Hepatocyte (in vitro differentiated cells): Measurements from ENCODE around the gene RIMBP3C. TPM values are rescaled to one million over a fixed set of nuclear protein-coding genes. Genes with fewer than 3 reads are reported as not detected.

Experiments
- DNase-seq: peaks from one replicate; pipeline ENCODE4 v3.0.0-alpha.2; 2016; ENCODE audit warnings: low spot score
- H2AFZ ChIP-seq: fragments of 200-600 bp; sonication (generic); 2 replicates; pipeline ENCODE4 v1.6.0; 2016; ENCODE audit warnings: antibody characterized with exemption, mild to moderate bottlenecking
- H3K27ac ChIP-seq: fragments of 200-600 bp; sonication (generic); 2 replicates; pipeline ENCODE4 v1.5.1; 2016; ENCODE audit warnings: mild to moderate bottlenecking
- H3K27me3 ChIP-seq: fragments of 200-600 bp; sonication (generic); 2 replicates; pipeline ENCODE4 v1.6.1; 2016
- H3K36me3 ChIP-seq: fragments of 200-600 bp; sonication (generic); replicated peaks from 2 replicates; pipeline ENCODE4 v1.5.1; 2016; ENCODE audit warnings: low read depth; ENCODE audit not compliant: insufficient read depth
- H3K4me1 ChIP-seq: fragments of 200-600 bp; sonication (generic); 2 replicates; pipeline ENCODE4 v1.5.1; 2016; ENCODE audit warnings: mild to moderate bottlenecking, moderate library complexity; ENCODE audit not compliant: insufficient read depth
- H3K4me2 ChIP-seq: fragments of 200-600 bp; sonication (generic); 2 replicates; pipeline ENCODE4 v1.6.0; 2016
- H3K4me3 ChIP-seq: fragments of 200-600 bp; sonication (generic); 2 replicates; pipeline ENCODE4 v1.5.1; 2016; ENCODE audit warnings: mild to moderate bottlenecking
- H3K79me2 ChIP-seq: fragments of 200-600 bp; sonication (generic); 2 replicates; pipeline ENCODE4 v1.6.0; 2017; ENCODE audit warnings: mild to moderate bottlenecking
- H3K9me2 ChIP-seq: fragments of 200-600 bp; sonication (generic); replicated peaks from 2 replicates; pipeline ENCODE4 v1.6.0; 2017; ENCODE audit warnings: mild to moderate bottlenecking; ENCODE audit not compliant: insufficient read depth
- H3K9me3 ChIP-seq: fragments of 200-600 bp; sonication (generic); 2 replicates; pipeline ENCODE4 v1.5.1; 2016; ENCODE audit warnings: low read depth, mild to moderate bottlenecking
- H4K20me1 ChIP-seq: fragments of 200-600 bp; sonication (generic); 2 replicates; pipeline ENCODE4 v1.6.0; 2016; ENCODE audit warnings: mild to moderate bottlenecking; ENCODE audit not compliant: insufficient read depth, poor library complexity, severe bottlenecking
- EZH2 ChIP-seq: fragments of 200-600 bp; sonication (generic); IDR thresholded peaks from 2 replicates; pipeline ENCODE4 v1.6.1; 2016; ENCODE audit warnings: antibody characterized with exemption, mild to moderate bottlenecking, borderline replicate concordance
- EZH2phosphoT487 ChIP-seq: fragments of 200-600 bp; sonication (generic); IDR thresholded peaks from one replicate; pipeline ENCODE4 v1.6.1; 2018; ENCODE audit warnings: antibody characterized with exemption, mild to moderate bottlenecking, low read depth, moderate library complexity; ENCODE audit not compliant: unreplicated experiment, severe bottlenecking
- WGBS: methylation state at CpG from one replicate; pipeline ENCODE4 v1.1.6; 2016; ENCODE audit warnings: low lambda C conversion rate; ENCODE audit errors: missing lambda C conversion rate; 5-methylcytosine and 5-hydroxymethylcytosine counted together
- polyA plus RNA-seq: library from polyadenylated mRNA; unstranded; fragments of >200 nt; fragmentation: Nextera tagmentation; extraction: Ambion mirVana; gene quantifications from 2 replicates; pipeline ENCODE4 v1.2.1, GENCODE V29; 2016
- total RNA-seq: library from RNA; depleted of rRNA; stranded (reverse); fragments of >200 nt; gene quantifications from 2 replicates; pipeline ENCODE4 v1.2.3, GENCODE V29; 2014
- TF ChIP-seq, protein P1 (sequence below): fragments of 200-600 bp; sonication (generic); IDR thresholded peaks from 2 replicates; pipeline ENCODE4 v1.5.1; 2016; ENCODE audit warnings: antibody characterized with exemption, mild to moderate bottlenecking; ENCODE audit not compliant: poor library complexity

RIMBP3C gene
- total and polyA plus RNA-seq, 2 experiments from 2014 or later, result 0.30 TPM; not detected in 1

DNA sequence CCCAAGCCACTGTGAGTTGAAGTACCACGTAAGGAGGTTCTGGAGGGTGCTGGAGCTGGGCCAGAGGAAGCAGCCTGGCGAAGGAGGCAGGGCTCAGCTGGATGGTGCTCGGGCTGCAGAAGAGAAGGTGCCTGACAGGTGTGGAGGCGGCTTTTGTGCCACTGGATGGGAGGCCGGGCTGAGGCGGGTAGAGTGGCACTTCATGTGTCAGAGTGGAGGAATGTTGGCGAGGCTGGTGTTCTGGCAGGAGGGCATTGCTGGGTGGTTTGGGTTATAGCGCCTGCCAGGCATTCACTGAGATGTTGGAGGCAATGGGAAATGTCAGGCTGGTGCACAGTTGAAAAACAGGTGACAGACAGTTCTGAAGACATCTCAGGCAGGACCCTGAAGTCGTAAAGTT lies 40.4 kb upstream of the RIMBP3C start:
- no peaks in the 10 kb centered on the region for H3K36me3 ChIP-seq
- no peak overlapping the region for H3K4me2 ChIP-seq
- 90% methylated on average over 9 of the region's 9 CpGs for WGBS
- no peak for DNase-seq
- no peak overlapping the region for H3K27ac ChIP-seq
- no peak overlapping the region for H2AFZ ChIP-seq
- no peak overlapping the region for H3K4me3 ChIP-seq
- H3K79me2 ChIP-seq, result peaks cover 100% of the 10 kb centered on the region
- no peaks in the 10 kb centered on the region for H3K9me2 ChIP-seq
- no peaks in the 10 kb centered on the region for H3K27me3 ChIP-seq
- no peaks in the 10 kb centered on the region for H3K4me1 ChIP-seq
- TF ChIP-seq EZH2 (no peak), EZH2phosphoT487 (no peak)
- TF ChIP-seq, protein P1, sequence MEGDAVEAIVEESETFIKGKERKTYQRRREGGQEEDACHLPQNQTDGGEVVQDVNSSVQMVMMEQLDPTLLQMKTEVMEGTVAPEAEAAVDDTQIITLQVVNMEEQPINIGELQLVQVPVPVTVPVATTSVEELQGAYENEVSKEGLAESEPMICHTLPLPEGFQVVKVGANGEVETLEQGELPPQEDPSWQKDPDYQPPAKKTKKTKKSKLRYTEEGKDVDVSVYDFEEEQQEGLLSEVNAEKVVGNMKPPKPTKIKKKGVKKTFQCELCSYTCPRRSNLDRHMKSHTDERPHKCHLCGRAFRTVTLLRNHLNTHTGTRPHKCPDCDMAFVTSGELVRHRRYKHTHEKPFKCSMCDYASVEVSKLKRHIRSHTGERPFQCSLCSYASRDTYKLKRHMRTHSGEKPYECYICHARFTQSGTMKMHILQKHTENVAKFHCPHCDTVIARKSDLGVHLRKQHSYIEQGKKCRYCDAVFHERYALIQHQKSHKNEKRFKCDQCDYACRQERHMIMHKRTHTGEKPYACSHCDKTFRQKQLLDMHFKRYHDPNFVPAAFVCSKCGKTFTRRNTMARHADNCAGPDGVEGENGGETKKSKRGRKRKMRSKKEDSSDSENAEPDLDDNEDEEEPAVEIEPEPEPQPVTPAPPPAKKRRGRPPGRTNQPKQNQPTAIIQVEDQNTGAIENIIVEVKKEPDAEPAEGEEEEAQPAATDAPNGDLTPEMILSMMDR, result no peak
- no peaks in the 10 kb centered on the region for H3K9me3 ChIP-seq
- peaks cover 98% of the 10 kb centered on the region for H4K20me1 ChIP-seq

- 92% methylated on average over 9 of the region's 9 CpGs for WGBS
- TF ChIP-seq EZH2 (no peak), EZH2phosphoT487 (no peak)
- TF ChIP-seq, protein P1, result no peak
- no peaks in the 10 kb centered on the region for H3K4me1 ChIP-seq
- DNase-seq, result no peak
- H3K79me2 ChIP-seq, result peaks cover 100% of the 10 kb centered on the region
- no peak overlapping the region for H3K4me3 ChIP-seq
- H3K9me2 ChIP-seq, result no peaks in the 10 kb centered on the region
- H3K36me3 ChIP-seq, result no peaks in the 10 kb centered on the region
- no peak overlapping the region for H3K27ac ChIP-seq
- no peak overlapping the region for H3K4me2 ChIP-seq
- peaks cover 99% of the 10 kb centered on the region for H4K20me1 ChIP-seq
- H2AFZ ChIP-seq, result no peak overlapping the region
- H3K9me3 ChIP-seq, result no peaks in the 10 kb centered on the region
- no peaks in the 10 kb centered on the region for H3K27me3 ChIP-seq
Observed at GRCh38 chr22:21590809-21591641, 39.8 kb upstream of the RIMBP3C start.

DNA sequence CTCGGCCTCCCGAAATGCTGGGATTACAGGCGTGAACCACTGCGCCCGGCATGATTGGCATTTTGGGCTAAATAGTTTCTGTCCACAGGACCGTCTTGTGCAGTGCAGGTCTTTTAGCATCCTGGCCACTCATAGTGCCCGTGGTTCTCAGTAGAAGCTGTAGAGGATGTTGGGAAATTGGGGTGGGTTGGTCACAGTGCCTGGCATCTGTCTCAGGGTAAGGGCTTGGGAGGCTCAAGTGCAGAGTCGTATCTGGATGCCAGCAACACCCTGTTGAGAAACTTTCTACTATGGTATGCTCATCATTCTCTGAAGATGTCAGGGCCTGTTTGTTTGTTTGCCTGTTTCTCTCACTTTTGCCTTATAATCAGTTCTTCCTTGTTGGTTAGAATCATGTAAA lies 38.1 kb upstream of the RIMBP3C start:
- Histone ChIP-seq H3K4me1 (no peaks in the 10 kb centered on the region), H3K9me3 (no peaks in the 10 kb centered on the region), H3K4me3 (no peak overlapping the region), H3K27me3 (no peaks in the 10 kb centered on the region), H3K79me2 (peaks cover 100% of the 10 kb centered on the region), H3K9me2 (no peaks in the 10 kb centered on the region), H4K20me1 (peaks cover 100% of the 10 kb centered on the region), H3K27ac (no peak overlapping the region), H3K36me3 (no peaks in the 10 kb centered on the region), H2AFZ (no peak overlapping the region), H3K4me2 (no peak overlapping the region)
- DNase-seq, result no peak
- TF ChIP-seq EZH2phosphoT487 (no peak), EZH2 (no peak)
- WGBS, result 92% methylated on average over 8 of the region's 8 CpGs

- no peak for DNase-seq
- WGBS, result 89% methylated on average over 4 of the region's 4 CpGs
- H4K20me1 ChIP-seq, result peaks cover 100% of the 10 kb centered on the region
- no peaks in the 10 kb centered on the region for H3K36me3 ChIP-seq
- H3K27ac ChIP-seq, result no peak overlapping the region
- peaks cover 100% of the 10 kb centered on the region for H3K79me2 ChIP-seq
- no peak overlapping the region for H3K4me2 ChIP-seq
- no peaks in the 10 kb centered on the region for H3K9me2 ChIP-seq
- H2AFZ ChIP-seq, result no peak overlapping the region
- no peaks in the 10 kb centered on the region for H3K9me3 ChIP-seq
- H3K4me1 ChIP-seq, result no peaks in the 10 kb centered on the region
- TF ChIP-seq, protein P1, result no peak
- no peak for TF ChIP-seq EZH2
- no peak for TF ChIP-seq EZH2phosphoT487
- no peak overlapping the region for H3K4me3 ChIP-seq
- no peaks in the 10 kb centered on the region for H3K27me3 ChIP-seq
Observed at GRCh38 chr22:21587803-21588611, 36.7 kb upstream of the RIMBP3C start.
